Epithelial cell of proximal tubule (primary cell): ENCODE results near the gene PLEKHA1. TPM values are rescaled to one million over a fixed set of nuclear protein-coding genes. Genes with fewer than 3 reads are reported as not detected.

Source experiments
- DNase-seq: peaks from one replicate; pipeline ENCODE4 v3.0.0-alpha.2; 2011; ENCODE audit warnings: low read depth
- H3K4me3 ChIP-seq: 2 replicates; pipeline ENCODE4 v1.5.1; 2011; ENCODE audit warnings: low read depth, mild to moderate bottlenecking, low read length
- CTCF ChIP-seq: conservative IDR thresholded peaks from 2 replicates; pipeline ENCODE4 v1.5.1; 2012; ENCODE audit warnings: low read depth, mild to moderate bottlenecking, low read length
- total RNA-seq: library from RNA; depleted of rRNA; stranded (reverse); fragments of >200 nt; gene quantifications from 2 replicates; pipeline ENCODE4 v1.2.3, GENCODE V29; 2015

PLEKHA1 gene
- total RNA-seq, 1 donor from 2014 or later: 84.6 TPM

GRCh38 chr10:122474131-122474818 lies 99.8 kb downstream of the PLEKHA1 start:
- TF ChIP-seq CTCF: no peak
- DNase-seq: no peak
- H3K4me3 ChIP-seq: no peak overlapping the region

- no peak overlapping the region for H3K4me3 ChIP-seq
- no peak for DNase-seq
- no peak for TF ChIP-seq CTCF
These were observed 100.6 kb downstream of the PLEKHA1 start for GRCh38 chr10:122475100-122475499.

GRCh38 chr10:122475591-122476332 lies 101.3 kb downstream of the PLEKHA1 start:
- no peak for DNase-seq
- no peak for TF ChIP-seq CTCF
- H3K4me3 ChIP-seq: no peak overlapping the region

GRCh38 chr10:122476333-122476695 lies 101.8 kb downstream of the PLEKHA1 start:
- no peak for TF ChIP-seq CTCF
- no peak overlapping the region for H3K4me3 ChIP-seq
- DNase-seq: no peak

GRCh38 chr10:122477436-122477835 lies 102.9 kb downstream of the PLEKHA1 start:
- TF ChIP-seq CTCF: no peak

GRCh38 chr10:122478971-122479370 lies 104.5 kb downstream of the PLEKHA1 start:
- DNase-seq: no peak
- H3K4me3 ChIP-seq: no peak overlapping the region
- no peak for TF ChIP-seq CTCF

More at GRCh38 chr10:122477436-122477835, 102.9 kb downstream of the PLEKHA1 start:
- H3K4me3 ChIP-seq: no peak overlapping the region
- no peak for DNase-seq
